ENCODE measurements around the gene VWF. TPM values are rescaled to one million over a fixed set of nuclear protein-coding genes. Genes with fewer than 3 reads are reported as not detected.

The VWF gene
- total and polyA plus RNA-seq, 2 donors (not counting 1 experiment from before 2014, with no cell fraction given) = not detected

DNA sequence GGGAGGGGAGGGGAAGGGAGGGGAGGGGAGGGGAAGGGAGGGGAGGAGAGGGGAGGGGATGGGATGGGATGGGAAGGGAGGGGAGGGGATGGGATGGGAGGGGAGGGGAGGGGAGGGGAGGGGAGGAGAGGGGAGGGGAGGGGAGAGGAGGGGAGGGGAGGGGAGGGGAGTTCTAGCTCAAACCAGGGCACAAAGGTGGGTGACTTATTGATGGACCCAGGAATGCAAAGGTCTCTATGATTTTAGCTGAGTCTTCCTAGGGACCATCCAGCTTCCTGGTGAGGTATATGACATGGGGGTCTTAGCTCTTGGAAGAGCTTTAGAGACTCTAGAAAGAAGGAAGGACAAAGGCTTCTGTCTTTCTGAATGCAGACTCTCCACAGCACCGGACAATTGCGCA is 221.7 kb downstream of the VWF start:
- H3K4me1 Mint-ChIP-seq = no peaks in the 10 kb centered on the region
- POLR2A ChIA-PET = no interaction called here
- DNase-seq (no peak), ATAC-seq (ENCODE audit: low read depth) (no peak)
- TF ChIP-seq, protein P1, sequence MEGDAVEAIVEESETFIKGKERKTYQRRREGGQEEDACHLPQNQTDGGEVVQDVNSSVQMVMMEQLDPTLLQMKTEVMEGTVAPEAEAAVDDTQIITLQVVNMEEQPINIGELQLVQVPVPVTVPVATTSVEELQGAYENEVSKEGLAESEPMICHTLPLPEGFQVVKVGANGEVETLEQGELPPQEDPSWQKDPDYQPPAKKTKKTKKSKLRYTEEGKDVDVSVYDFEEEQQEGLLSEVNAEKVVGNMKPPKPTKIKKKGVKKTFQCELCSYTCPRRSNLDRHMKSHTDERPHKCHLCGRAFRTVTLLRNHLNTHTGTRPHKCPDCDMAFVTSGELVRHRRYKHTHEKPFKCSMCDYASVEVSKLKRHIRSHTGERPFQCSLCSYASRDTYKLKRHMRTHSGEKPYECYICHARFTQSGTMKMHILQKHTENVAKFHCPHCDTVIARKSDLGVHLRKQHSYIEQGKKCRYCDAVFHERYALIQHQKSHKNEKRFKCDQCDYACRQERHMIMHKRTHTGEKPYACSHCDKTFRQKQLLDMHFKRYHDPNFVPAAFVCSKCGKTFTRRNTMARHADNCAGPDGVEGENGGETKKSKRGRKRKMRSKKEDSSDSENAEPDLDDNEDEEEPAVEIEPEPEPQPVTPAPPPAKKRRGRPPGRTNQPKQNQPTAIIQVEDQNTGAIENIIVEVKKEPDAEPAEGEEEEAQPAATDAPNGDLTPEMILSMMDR (IDR thresholded peaks at IDR 0.05) = no peak
- TF ChIP-seq EZH2 (IDR thresholded peaks at IDR 0.05; ENCODE audit: borderline replicate concordance, insufficient read depth, low read depth, low read length, poor library complexity, severe bottlenecking) = no peak
- H3K9me3 ChIP-seq (ENCODE audit: control extremely low read depth in 1 of 3, control insufficient read depth in 2 of 3, insufficient read depth in 1 of 3, low read length in 2 of 3) = no peaks in the 10 kb centered on the region
- no peak overlapping the region for H3K4me3 ChIP-seq (ENCODE audit: control extremely low read depth in 1 of 5, extremely low read depth in 1 of 5, insufficient read depth in 1 of 5, low read depth in 2 of 5, low read length in 4 of 5)
- no peak overlapping the region for H2AFZ ChIP-seq (ENCODE audit: insufficient read depth, low read depth, low read length, poor library complexity, severe bottlenecking)
- H3K36me3 ChIP-seq (replicated peaks in 1 of 2; ENCODE audit: control extremely low read depth in 1 of 2, control insufficient read depth in 1 of 2, extremely low read depth in 1 of 2, insufficient read depth in 2 of 2, low read length in 1 of 2) = no peaks in the 10 kb centered on the region
- intact Hi-C loops (cut with micrococcal nuclease) = no loop called here
- WGBS (ENCODE audit: insufficient coverage) = 100% methylated on average over 2 of the region's 2 CpGs
- H3K9me3 Mint-ChIP-seq (ENCODE audit: insufficient read depth) = no peaks in the 10 kb centered on the region
- H3K79me2 ChIP-seq (ENCODE audit: control insufficient read depth, insufficient read depth, low read length) = no peaks in the 10 kb centered on the region
- H3K4me1 ChIP-seq (ENCODE audit: control insufficient read depth in 2 of 2, insufficient read depth in 2 of 2, low read length in 2 of 2) = no peaks in the 10 kb centered on the region
- H3K4me3 Mint-ChIP-seq = no peak overlapping the region
- H3K9ac ChIP-seq (ENCODE audit: low read length) = no peak overlapping the region
- CTCF ChIA-PET = no interaction called here
- no peaks in the 10 kb centered on the region for H4K20me1 ChIP-seq (ENCODE audit: control insufficient read depth, insufficient read depth, low read length, poor library complexity, severe bottlenecking)
- peaks cover 23% of the 10 kb centered on the region for H3K27me3 Mint-ChIP-seq
- peaks cover 0 to 9% (median 0%) of the 10 kb centered on the region in 4 experiments for H3K27me3 ChIP-seq (replicated peaks in 1 of 4; ENCODE audit: control extremely low read depth in 1 of 4, control insufficient read depth in 3 of 4, insufficient read depth in 4 of 4, low read length in 3 of 4)
- H3K27ac Mint-ChIP-seq = no peak overlapping the region
- no peak overlapping the region for H3K27ac ChIP-seq (ENCODE audit: low read length in 2 of 2)
- H3K4me2 ChIP-seq (replicated peaks; ENCODE audit: low read depth, low read length, poor library complexity, severe bottlenecking) = no peak overlapping the region

DNA sequence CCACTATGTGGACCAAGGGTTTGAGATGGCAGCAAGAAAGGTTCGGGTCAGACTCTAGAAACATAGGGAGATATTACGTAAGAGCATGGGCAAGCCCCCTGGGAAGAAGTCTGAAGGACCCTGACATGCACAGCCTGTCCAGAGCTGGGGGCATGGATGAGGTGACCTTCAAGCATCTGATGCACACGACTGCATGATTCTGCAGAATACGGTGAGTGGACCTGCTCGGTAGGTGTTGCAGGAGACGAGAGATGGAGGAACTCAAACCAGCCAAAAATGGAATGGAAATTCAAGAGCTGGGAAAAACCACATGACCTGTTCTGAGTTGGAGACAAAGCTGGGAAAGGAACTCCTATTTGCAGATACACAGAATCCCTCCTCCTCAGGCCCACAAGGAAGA is 223.1 kb downstream of the VWF start:
- no peak overlapping the region for H3K4me3 ChIP-seq (ENCODE audit: control extremely low read depth in 1 of 5, extremely low read depth in 1 of 5, insufficient read depth in 1 of 5, low read depth in 2 of 5, low read length in 4 of 5)
- ATAC-seq (ENCODE audit: low read depth) (no peak), DNase-seq (no peak)
- H3K9me3 ChIP-seq (ENCODE audit: control extremely low read depth in 1 of 3, control insufficient read depth in 2 of 3, insufficient read depth in 1 of 3, low read length in 2 of 3) = no peaks in the 10 kb centered on the region
- 93% methylated on average over 6 of the region's 6 CpGs for WGBS (ENCODE audit: insufficient coverage)
- H3K36me3 ChIP-seq (replicated peaks in 1 of 2; ENCODE audit: control extremely low read depth in 1 of 2, control insufficient read depth in 1 of 2, extremely low read depth in 1 of 2, insufficient read depth in 2 of 2, low read length in 1 of 2) = no peaks in the 10 kb centered on the region
- no peaks in the 10 kb centered on the region for H3K4me1 ChIP-seq (ENCODE audit: control insufficient read depth in 2 of 2, insufficient read depth in 2 of 2, low read length in 2 of 2)
- H3K79me2 ChIP-seq (ENCODE audit: control insufficient read depth, insufficient read depth, low read length) = no peaks in the 10 kb centered on the region
- no peak overlapping the region for H3K9ac ChIP-seq (ENCODE audit: low read length)
- no peak overlapping the region for H3K4me2 ChIP-seq (replicated peaks; ENCODE audit: low read depth, low read length, poor library complexity, severe bottlenecking)
- H2AFZ ChIP-seq (ENCODE audit: insufficient read depth, low read depth, low read length, poor library complexity, severe bottlenecking) = no peak overlapping the region
- intact Hi-C loops (cut with micrococcal nuclease) = no loop called here
- Mint-ChIP-seq H3K27ac (no peak overlapping the region), H3K4me1 (no peaks in the 10 kb centered on the region), H3K9me3 (ENCODE audit: insufficient read depth) (no peaks in the 10 kb centered on the region), H3K4me3 (no peak overlapping the region), H3K27me3 (peaks cover 36% of the 10 kb centered on the region)
- ChIA-PET POLR2A (no interaction called here), CTCF (no interaction called here)
- TF ChIP-seq, protein P1 (IDR thresholded peaks at IDR 0.05) = no peak
- TF ChIP-seq EZH2 (IDR thresholded peaks at IDR 0.05; ENCODE audit: borderline replicate concordance, insufficient read depth, low read depth, low read length, poor library complexity, severe bottlenecking) = no peak
- H3K27me3 ChIP-seq (replicated peaks in 1 of 4; ENCODE audit: control extremely low read depth in 1 of 4, control insufficient read depth in 3 of 4, insufficient read depth in 4 of 4, low read length in 3 of 4) = peaks cover 0 to 9% (median 0%) of the 10 kb centered on the region in 4 experiments
- H4K20me1 ChIP-seq (ENCODE audit: control insufficient read depth, insufficient read depth, low read length, poor library complexity, severe bottlenecking) = no peaks in the 10 kb centered on the region
- no peak overlapping the region for H3K27ac ChIP-seq (ENCODE audit: low read length in 2 of 2)
